Activated T-cell treated with anti-CD3 and anti-CD28 coated beads, Interleukin-2, amount 50 U/mL, for 72 hours (primary cell): ENCODE measurements around the gene MTA1. TPM values are rescaled to one million over a fixed set of nuclear protein-coding genes. Genes with fewer than 3 reads are reported as not detected.

Source experiments
- ATAC-seq, 2 donors: fragments of 150-1000 bp; cut with Tn5 transposase; replicated peaks in 1 of 2; 2 replicates each; pipeline ENCODE4 v1.10.0; 2021; ENCODE audit warnings: moderate library complexity in 2 of 2, mild to moderate bottlenecking in 1 of 2
- DNase-seq, 2 donors: peaks; one replicate each; pipeline ENCODE4 v3.0.0; 2021 to 2022; ENCODE audit warnings: mixed read lengths in 1 of 2
- H3K27ac Mint-ChIP-seq: one replicate; pipeline ENCODE4 v1.8.0; 2022; ENCODE audit warnings: mild to moderate bottlenecking, moderate library complexity, mixed read lengths
- H3K27me3 Mint-ChIP-seq: one replicate; pipeline ENCODE4 v1.8.0; 2022; ENCODE audit warnings: low read depth, mixed read lengths
- H3K36me3 Mint-ChIP-seq, 2 donors: one replicate each; pipeline ENCODE4 v1.8.0; 2022; ENCODE audit warnings: mixed read lengths in 2 of 2, mild to moderate bottlenecking in 1 of 2; ENCODE audit not compliant: insufficient read depth in 2 of 2
- H3K4me1 Mint-ChIP-seq: one replicate; pipeline ENCODE4 v1.8.0; 2022; ENCODE audit warnings: low read depth, mixed read lengths
- H3K4me3 Mint-ChIP-seq, 2 donors: one replicate each; pipeline ENCODE4 v1.8.0; 2022; ENCODE audit warnings: mild to moderate bottlenecking in 2 of 2, mixed read lengths in 2 of 2, moderate library complexity in 2 of 2
- H3K9me3 Mint-ChIP-seq, 2 donors: one replicate each; pipeline ENCODE4 v1.8.0; 2022; ENCODE audit warnings: mixed read lengths in 2 of 2
- total RNA-seq, 2 donors: library from RNA; stranded (reverse); gene quantifications; one replicate each; pipeline ENCODE4 v1.2.3, GENCODE V29; 2022

The MTA1 gene
- total RNA-seq, 2 donors from 2014 or later: 125 to 140 TPM

DNA sequence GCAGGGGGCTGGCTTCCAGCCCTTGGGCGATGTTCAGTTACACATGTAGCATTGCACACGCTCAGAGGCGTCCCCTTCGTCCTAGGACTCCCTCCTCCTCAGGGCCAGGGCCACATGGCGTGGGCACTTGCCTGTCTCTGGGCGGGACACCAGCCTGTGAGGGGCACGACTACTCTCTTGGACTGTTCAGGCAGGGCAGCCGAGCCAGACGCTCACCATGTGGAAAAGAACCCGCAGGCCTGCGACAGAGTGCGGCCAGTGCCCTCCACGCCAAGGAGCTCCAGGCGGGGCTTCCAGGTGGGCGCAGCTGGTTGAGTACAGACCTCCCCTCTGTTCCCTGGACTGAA, 20.9 kb downstream of the MTA1 start:
- no peak for DNase-seq

DNA sequence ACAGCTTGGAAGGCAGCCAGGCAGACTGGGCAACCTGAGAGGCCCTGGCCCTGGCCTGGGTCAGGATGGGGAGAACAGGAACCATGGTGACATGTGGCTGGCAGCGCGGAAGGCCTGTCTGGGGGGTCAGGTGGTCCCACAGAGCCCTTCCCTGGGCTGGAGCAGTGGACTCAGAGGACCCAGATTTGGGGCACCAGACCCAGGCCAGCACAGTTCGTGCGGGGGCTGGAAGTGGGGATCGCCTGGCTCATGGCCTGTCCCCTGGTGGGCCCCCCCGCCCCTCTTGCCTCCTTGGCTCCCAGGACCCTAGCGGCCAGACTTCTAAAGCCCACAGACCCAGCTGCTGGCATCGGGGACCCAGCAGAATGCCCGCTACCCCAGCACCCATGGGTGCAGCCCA, 21.4 kb downstream of the MTA1 start:
- Mint-ChIP-seq H3K9me3 (no peaks in the 10 kb centered on the region), H3K27me3 (no peaks in the 10 kb centered on the region), H3K4me3 (no peak overlapping the region), H3K36me3 (peaks cover 0 to 5% of the 10 kb centered on the region in 2 donors), H3K4me1 (no peaks in the 10 kb centered on the region), H3K27ac (no peak overlapping the region)
- ATAC-seq (no peak), DNase-seq (no peak)

More for the DNA sequence above, 20.9 kb downstream of the MTA1 start:
- H3K4me1 Mint-ChIP-seq: peaks cover 4% of the 10 kb centered on the region
- H3K27ac Mint-ChIP-seq: no peak overlapping the region
- H3K9me3 Mint-ChIP-seq: no peaks in the 10 kb centered on the region
- peaks cover 0 to 5% of the 10 kb centered on the region in 2 donors for H3K36me3 Mint-ChIP-seq
- ATAC-seq: no peak
- no peaks in the 10 kb centered on the region for H3K27me3 Mint-ChIP-seq
- no peak overlapping the region for H3K4me3 Mint-ChIP-seq

DNA sequence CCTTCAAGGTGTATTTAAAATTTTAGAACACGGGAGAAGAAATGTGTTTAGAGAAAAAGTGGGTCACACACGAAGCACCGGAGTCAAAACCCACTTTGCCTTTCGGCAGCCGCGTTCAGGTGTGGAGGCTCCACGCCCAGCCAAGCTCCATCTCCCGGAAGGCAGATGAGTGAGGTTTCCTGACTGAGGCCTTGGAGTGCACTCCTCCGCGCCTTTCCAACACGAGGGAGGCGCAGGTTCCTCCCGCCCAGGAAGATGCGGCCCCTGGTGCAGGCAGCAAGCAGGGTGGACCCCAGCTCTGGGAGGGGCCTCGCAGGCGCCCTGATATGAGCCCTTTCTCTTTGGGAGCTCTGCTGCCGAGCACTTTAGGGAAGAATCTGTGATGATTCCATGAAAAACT, 22.5 kb downstream of the MTA1 start:
- Mint-ChIP-seq H3K27ac (no peak overlapping the region), H3K4me3 (no peak overlapping the region), H3K9me3 (no peaks in the 10 kb centered on the region), H3K36me3 (peaks cover 0 to 5% of the 10 kb centered on the region in 2 donors), H3K27me3 (no peaks in the 10 kb centered on the region), H3K4me1 (no peaks in the 10 kb centered on the region)
- no peak for DNase-seq
- no peak for ATAC-seq

DNA sequence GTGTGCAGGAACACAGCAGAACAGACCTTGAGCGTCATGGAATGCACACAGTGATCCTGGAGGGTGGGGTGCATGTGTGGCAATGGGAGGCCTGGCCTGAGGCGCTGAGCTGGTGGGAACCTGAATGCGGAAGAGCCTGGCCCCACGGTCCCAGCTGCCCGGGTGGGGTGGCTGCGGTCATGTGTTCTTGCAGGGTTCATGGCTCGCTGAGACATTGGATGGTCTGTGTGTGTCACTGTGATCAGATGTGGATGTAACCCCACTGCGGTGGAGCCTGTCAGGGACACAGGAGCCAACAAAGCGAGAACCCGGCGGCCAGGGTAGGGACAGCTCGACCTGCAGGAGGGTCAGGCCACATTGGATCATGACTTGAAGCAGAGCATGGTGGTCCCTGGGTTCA, 23.2 kb downstream of the MTA1 start:
- Mint-ChIP-seq H3K27me3 (no peaks in the 10 kb centered on the region), H3K36me3 (peaks cover 0 to 5% of the 10 kb centered on the region in 2 donors), H3K9me3 (no peaks in the 10 kb centered on the region), H3K27ac (no peak overlapping the region), H3K4me1 (no peaks in the 10 kb centered on the region), H3K4me3 (no peak overlapping the region)
- ATAC-seq (no peak), DNase-seq (no peak)

DNA sequence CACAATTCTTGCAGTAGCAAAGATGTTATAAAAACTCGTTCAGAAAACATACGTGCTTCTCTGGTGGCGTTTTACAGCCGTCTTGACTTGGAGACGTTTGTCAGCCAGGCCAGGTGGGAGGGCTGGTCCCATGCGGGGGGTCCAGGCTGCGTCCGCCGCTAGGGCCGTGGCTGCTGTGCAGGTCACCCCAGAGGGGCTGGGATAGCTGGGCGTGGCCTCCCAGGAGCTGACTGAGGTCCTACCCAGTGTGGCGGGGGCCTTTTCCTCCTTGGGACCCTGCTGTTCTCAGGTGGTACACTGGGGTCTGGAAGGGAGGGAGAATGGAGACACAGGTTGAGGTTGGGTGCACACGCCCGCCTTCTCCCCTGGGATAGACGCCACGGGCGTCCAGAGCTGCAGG, 25.2 kb downstream of the MTA1 start:
- no peaks in the 10 kb centered on the region for H3K9me3 Mint-ChIP-seq
- H3K27me3 Mint-ChIP-seq: no peaks in the 10 kb centered on the region
- no peak for ATAC-seq
- no peak overlapping the region for H3K4me3 Mint-ChIP-seq
- no peak overlapping the region for H3K27ac Mint-ChIP-seq
- no peaks in the 10 kb centered on the region for H3K4me1 Mint-ChIP-seq
- DNase-seq: no peak
- H3K36me3 Mint-ChIP-seq: peaks cover 0 to 5% of the 10 kb centered on the region in 2 donors

DNA sequence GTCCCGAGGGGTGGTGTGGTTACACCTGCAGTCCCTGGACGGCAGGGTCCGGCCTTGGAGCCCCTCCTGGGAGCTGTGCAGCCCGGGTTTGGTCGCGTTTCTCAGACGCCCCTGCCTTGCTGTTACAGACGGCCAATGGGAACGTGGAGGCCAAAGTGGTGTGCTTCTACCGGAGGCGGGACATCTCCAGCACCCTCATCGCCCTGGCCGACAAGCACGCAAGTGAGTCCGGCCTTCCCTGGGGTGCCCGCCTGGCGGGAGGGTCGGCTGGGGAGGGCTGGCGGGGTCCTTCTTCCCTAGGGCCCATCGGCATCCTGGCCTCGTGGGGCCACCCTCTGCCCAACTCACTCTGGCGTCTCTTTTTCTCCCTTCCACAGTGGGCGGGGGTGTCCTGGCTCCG, 25.7 kb downstream of the MTA1 start:
- H3K4me1 Mint-ChIP-seq: no peaks in the 10 kb centered on the region
- no peak overlapping the region for H3K27ac Mint-ChIP-seq
- H3K4me3 Mint-ChIP-seq: no peak overlapping the region
- DNase-seq: no peak
- peaks cover 0 to 5% of the 10 kb centered on the region in 2 donors for H3K36me3 Mint-ChIP-seq
- no peak for ATAC-seq
- H3K9me3 Mint-ChIP-seq: no peaks in the 10 kb centered on the region
- no peaks in the 10 kb centered on the region for H3K27me3 Mint-ChIP-seq

DNA sequence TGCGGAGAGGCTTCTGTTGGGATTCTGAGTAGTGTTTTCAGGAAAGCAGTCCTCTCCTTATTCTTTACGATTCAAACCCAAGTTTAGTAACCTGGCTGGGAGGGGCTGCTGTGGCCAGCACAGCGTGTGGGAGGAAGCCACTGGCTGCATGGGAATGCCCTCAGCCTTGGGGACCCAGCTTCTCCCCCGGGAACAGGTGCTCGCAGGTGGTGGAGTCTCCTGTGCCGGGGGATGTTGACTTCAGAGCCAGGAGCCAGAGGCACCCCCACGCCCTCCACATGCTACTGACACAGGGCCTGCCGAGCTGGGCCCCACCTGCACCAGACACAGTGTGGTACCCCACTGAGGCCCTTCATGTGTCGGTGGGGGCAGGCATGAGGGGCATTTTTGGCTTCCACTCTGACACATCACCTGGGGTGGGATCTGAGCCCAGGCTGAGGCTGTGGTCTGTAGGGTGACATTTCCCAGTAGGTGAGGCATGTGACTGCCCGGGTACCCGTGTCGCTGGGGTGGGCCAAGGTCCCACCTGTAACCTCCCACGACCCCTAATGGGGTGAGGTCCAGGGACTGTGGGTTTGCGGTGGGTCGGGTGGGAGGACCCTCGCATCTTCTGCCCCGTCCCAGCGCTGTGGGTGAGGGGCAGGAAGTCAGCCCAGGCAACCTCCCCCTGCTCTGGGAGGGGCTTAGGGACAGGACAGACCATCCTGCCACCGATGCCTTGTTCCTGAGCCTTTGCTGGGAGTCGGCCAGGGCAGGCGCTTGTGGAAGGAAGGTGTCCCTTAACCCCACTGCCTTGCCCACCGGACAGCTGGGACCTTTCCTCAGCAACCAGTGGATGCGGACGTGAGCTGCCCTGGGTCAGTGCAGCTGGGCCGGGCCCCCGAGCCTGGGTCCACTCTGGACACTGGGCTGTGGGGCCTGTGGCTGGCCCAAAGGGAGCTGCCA, 26.5 kb downstream of the MTA1 start:
- no peaks in the 10 kb centered on the region for H3K9me3 Mint-ChIP-seq
- H3K36me3 Mint-ChIP-seq: peaks cover 0 to 4% of the 10 kb centered on the region in 2 donors
- no peak for ATAC-seq
- no peak overlapping the region for H3K4me3 Mint-ChIP-seq
- no peaks in the 10 kb centered on the region for H3K4me1 Mint-ChIP-seq
- H3K27ac Mint-ChIP-seq: no peak overlapping the region
- H3K27me3 Mint-ChIP-seq: no peaks in the 10 kb centered on the region
- DNase-seq: no peak

DNA sequence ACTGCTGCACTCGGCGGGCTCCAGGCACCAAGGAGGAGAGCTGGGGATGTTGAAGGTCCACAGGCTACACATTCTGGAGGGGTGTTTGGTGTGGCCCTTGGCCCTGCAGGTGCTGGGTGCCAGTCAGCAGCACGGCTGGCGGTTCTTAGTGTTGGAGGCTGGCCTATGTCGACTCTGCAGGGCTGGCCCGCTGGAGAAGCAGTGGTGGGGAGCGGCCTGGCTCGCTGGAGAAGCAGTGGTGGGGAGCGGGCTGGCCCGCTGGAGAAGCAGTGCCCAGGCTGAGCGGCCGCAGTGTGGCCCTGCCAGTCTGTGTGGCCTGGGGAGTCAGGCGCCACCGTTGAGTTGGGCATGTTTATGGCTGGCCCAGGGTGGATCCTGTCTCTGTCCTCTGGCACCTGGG, 27.3 kb downstream of the MTA1 start:
- ATAC-seq: no peak
- Mint-ChIP-seq H3K4me1 (no peaks in the 10 kb centered on the region), H3K27ac (no peak overlapping the region), H3K27me3 (no peaks in the 10 kb centered on the region), H3K4me3 (no peak overlapping the region), H3K36me3 (no peaks in the 10 kb centered on the region), H3K9me3 (no peaks in the 10 kb centered on the region)
- no peak for DNase-seq

DNA sequence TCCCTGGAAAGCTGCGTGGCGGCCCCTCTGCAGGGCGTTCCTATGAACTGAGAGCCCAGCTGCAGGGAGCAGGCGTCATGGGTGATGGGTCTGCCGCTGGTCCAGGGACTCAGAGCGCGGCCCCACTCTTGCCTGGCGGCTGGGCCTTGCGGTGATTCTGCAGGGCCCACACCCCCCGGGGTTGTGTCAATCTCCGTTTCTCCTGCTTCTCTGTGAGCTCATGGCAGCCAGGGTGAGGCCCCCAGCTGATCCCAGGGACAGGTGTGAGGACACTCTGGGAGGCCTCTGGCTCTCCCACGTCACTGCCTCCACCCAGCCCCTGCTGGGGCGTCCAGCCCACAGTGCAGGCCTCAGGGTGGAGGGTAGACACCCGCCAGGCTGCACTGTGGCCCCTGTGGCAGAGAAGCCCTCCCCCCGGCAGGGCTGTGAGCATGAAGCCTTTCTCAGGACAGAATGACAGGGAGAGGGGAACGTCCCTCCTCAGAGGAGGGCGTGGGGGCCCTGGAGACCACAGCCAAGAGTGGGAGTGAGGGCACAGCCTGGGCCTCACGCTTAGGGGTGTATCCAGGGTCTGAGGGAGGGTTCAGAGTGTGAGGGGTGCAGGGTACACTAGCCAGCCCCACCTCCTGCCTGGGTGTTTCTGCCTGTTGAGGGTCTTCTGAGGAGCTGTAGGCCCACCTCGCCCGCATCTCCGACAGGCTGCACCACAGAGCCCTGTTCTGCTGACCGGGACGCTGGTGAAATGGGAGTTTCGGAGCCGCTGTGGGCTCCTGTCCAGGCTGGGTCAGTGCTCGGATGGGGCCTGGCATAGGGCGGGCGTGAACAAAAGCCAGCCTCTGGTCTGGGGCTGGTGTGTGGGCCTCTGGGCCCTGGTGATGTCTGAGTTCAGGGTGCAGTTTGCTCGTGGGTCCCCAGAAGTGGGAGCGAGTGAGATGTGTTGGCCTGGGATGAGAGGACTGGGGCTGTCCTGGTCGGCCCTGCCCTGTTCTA, 28.3 kb downstream of the MTA1 start:
- Mint-ChIP-seq H3K27me3 (no peaks in the 10 kb centered on the region), H3K9me3 (no peaks in the 10 kb centered on the region), H3K4me1 (no peaks in the 10 kb centered on the region), H3K27ac (no peak overlapping the region), H3K36me3 (peaks cover 0 to 3% of the 10 kb centered on the region in 2 donors), H3K4me3 (no peak overlapping the region)
- no peak for DNase-seq
- ATAC-seq: no peak

DNA sequence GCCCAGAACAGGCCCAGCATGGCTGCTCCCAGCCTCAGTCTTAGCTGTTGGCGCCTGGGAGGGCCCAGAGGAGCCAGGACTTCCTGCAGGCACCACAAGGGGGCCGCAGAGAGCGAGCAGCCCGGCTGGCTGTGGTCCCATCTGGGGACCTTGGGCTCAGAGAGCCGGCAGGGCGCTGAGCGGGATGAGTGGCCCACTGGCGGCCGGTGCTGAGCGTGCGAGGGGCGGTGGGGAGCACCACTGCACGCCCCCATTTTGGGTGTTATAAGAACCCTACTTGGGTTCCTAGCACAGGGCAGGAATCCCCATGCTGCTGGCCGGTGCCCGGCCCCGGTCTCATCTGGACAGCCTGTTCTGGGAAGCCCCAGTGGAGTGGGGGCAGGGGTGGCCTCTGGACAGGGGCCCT, 29.1 kb downstream of the MTA1 start:
- no peaks in the 10 kb centered on the region for H3K9me3 Mint-ChIP-seq
- no peaks in the 10 kb centered on the region for H3K27me3 Mint-ChIP-seq
- no peaks in the 10 kb centered on the region for H3K4me1 Mint-ChIP-seq
- ATAC-seq (peak; percentile 81 to 83), DNase-seq (peak; percentile 63 to 70)
- H3K36me3 Mint-ChIP-seq: peaks cover 0 to 6% of the 10 kb centered on the region in 2 donors
- no peak overlapping the region for H3K27ac Mint-ChIP-seq
- H3K4me3 Mint-ChIP-seq: no peak overlapping the region

DNA sequence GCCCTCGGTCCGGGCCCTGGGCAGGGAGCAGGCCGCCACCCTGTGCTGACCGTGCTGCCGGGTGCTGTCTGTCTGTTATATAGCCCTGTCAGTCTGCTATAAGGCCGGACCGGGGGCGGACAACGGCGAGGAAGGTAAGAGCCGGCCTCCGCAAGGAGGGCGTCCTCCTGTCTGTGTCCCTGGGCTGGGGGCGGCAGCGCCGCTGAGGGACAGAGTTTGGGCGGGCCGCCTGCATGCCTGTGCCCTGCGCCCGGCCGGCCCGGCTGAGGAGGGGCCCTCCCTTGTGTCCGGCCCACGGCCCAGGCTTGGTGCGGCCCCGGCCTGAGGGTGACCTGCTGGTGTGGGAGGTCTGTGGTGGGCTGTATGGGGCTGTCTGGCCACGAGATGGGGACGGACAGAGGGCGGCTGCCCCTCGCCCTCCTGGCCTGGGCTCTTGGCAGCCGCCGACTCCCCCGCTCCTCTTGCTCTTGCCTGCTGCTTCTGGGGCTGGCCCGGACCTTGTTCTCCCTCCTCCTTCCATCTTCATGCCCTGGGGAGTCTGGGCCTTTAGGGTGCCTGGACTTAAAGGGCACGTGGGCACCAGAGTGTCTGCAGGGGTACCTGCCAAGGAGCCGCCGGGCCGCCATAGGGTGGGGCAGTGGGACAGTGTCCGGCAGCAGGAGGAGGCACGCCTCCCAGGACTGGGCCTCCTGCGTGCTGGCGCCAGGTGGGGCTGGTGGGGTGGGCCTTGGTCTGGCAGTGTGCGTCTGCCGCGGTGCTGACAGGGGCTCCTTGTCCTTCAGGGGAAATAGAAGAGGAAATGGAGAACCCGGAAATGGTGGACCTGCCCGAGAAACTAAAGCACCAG, 29.9 kb downstream of the MTA1 start:
- H3K36me3 Mint-ChIP-seq: peaks cover 0 to 6% of the 10 kb centered on the region in 2 donors
- H3K4me1 Mint-ChIP-seq: no peaks in the 10 kb centered on the region
- DNase-seq (no peak), ATAC-seq (no peak)
- H3K27me3 Mint-ChIP-seq: no peaks in the 10 kb centered on the region
- H3K9me3 Mint-ChIP-seq: no peaks in the 10 kb centered on the region
- no peak overlapping the region for H3K27ac Mint-ChIP-seq
- no peak overlapping the region for H3K4me3 Mint-ChIP-seq

DNA sequence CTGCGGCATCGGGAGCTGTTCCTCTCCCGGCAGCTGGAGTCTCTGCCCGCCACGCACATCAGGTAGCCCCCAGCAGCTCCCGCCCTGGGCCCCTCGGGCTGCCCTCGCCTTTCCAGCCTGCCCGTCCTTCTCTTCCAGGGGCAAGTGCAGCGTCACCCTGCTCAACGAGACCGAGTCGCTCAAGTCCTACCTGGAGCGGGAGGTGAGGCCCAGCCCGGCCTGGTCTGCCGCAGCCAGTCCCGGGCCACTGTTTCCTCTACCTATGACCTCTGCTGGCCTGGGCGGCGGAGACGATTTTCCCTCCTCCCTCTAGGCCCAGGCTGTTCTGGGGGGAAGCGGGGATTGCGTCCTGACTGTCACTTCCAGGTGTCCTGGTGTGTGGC, 30.5 kb downstream of the MTA1 start:
- Mint-ChIP-seq H3K4me1 (no peaks in the 10 kb centered on the region), H3K4me3 (no peak overlapping the region), H3K27ac (no peak overlapping the region), H3K36me3 (peaks cover 0 to 9% of the 10 kb centered on the region in 2 donors), H3K27me3 (no peaks in the 10 kb centered on the region), H3K9me3 (no peaks in the 10 kb centered on the region)
- ATAC-seq (no peak), DNase-seq (no peak)
